Hematopoietic multipotent progenitor cell treated with erythropoietin and hydrocortisone succinate and interleukin-3 and kit ligand, for 6 days (in vitro differentiated cells): ENCODE measurements around the gene IGIP.

ENCODE experiments used
- DNase-seq: peaks from one replicate; pipeline ENCODE4 v3.0.0-alpha.2; 2015

IGIP gene

DNA sequence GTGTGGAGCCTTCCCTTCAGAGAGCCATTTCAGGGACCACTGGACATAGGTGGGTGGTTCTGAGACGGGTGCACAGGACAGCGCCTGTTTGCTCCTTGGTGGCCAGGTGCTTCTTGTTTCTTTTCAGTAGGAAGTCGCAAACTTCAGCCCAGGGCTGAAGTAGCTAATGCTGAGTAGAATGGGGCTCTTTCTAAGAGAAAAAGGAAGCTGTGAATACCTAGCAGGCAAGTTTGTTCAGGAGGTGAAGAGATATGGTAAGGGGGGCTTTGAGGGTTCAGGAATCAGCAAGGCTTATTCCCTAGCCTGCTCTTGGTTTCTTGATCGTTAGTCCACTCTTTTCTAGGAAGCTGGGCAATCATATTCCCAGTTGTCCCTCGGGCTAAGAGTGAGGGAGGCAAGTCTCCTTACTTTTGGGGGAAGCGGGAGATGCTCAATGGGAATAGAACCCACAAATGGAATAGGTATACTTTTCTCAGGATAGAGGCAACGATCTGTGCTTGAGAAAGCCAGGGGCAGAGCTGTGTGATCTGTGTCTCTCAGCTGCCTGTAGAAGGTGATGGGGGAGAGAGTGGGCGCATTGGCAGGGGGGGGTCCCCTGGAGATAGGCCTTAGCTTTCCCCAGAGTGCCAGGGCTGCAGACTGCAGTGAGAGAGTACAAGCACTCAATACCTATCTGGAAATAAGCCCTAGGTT lies 13.7 kb upstream of the IGIP start:
- DNase-seq = peak; percentile 26

DNA sequence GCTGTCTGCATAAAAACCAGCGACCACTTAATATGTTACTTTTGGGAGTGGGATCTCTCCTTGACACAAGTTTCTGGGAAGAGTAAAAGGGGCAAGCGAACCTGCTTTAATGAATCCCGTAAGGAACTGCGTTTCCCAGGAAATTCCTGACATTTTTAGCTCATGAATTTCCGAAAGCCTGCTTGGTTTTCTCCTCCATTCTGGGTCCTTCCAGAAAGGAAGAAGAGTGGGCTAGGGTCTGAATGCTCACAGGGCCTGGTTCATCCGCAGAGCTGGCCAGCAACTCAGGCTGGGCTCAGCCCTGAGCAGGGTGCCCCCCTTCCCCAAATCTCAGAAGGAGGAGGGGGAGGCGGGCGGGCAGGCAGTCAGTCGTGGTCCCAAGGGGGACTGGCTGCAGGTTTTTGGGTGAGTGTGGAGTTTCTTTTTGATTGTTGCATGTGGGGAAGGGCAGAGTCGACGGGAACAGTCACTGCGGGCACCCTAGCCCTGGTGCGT lies 13.0 kb upstream of the IGIP start:
- no peak for DNase-seq

DNA sequence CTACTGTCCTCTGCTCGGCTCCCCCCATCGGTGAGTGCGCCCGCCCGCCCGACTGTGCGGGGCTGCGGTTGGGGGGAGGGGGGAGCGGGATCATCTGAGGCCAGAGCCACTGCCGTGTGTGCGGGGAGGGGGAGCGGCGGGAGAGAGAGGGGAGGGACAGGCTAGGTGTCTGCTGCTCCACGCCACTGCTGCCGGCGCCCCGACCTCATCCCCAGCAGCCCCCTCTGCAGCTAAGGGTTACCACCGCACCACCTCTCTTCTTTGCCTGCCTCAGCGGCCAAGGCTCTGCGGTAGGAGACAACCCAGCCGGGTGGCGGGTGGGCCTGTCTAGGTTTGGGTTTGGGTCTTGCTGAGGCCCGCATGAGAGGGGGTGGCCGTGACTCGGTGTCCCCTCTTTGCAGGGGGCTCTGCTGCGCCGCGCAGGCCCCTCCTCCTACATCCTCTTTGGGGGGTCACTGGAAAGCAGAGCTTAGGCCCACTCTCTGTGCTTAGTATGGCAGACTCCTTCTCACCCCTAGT lies 12.5 kb upstream of the IGIP start:
- DNase-seq = peak; percentile 27

- peak; percentile 96 for DNase-seq
Observed at GRCh38 chr5:140113699-140114263, 12.0 kb upstream of the IGIP start, which contains the start of gene PURA. Gene PURA (plus strand): TSS chr5:140114109. CDS start chr5:140114182, 73 bp downstream.

DNA sequence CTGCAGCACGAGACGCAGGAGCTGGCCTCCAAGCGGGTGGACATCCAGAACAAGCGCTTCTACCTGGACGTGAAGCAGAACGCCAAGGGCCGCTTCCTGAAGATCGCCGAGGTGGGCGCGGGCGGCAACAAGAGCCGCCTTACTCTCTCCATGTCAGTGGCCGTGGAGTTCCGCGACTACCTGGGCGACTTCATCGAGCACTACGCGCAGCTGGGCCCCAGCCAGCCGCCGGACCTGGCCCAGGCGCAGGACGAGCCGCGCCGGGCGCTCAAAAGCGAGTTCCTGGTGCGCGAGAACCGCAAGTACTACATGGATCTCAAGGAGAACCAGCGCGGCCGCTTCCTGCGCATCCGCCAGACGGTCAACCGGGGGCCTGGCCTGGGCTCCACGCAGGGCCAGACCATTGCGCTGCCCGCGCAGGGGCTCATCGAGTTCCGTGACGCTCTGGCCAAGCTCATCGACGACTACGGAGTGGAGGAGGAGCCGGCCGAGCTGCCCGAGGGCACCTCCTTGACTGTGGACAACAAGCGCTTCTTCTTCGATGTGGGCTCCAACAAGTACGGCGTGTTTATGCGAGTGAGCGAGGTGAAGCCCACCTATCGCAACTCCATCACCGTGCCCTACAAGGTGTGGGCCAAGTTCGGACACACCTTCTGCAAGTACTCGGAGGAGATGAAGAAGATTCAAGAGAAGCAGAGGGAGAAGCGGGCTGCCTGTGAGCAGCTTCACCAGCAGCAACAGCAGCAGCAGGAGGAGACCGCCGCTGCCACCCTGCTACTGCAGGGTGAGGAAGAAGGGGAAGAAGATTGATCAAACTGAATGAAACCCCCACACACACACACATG lies 11.2 kb upstream of the IGIP start:
- peak; percentile 62 for DNase-seq

GRCh38 chr5:140115186-140115500 lies 10.6 kb upstream of the IGIP start:
- peak; percentile 37 for DNase-seq

DNA sequence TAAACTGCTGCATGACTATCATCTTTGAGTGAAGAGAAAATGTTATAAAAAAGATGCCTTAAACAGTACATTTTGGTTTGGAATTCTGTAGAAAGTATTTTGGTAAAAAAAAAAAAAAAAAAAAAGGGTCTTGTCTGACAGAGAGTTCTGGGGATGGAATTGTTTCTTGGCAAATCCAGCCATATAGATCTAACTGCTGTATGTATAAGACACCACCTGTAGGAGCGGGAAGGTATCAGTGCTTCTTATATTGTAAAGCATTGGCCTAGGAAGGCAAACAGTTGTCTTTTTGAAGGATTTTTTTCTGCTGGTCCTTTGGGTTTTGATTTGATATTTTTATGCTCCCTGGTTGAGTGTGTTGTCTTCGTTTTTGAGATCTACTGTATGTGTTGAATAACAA lies 9.0 kb upstream of the IGIP start:
- DNase-seq = peak; percentile 40

DNA sequence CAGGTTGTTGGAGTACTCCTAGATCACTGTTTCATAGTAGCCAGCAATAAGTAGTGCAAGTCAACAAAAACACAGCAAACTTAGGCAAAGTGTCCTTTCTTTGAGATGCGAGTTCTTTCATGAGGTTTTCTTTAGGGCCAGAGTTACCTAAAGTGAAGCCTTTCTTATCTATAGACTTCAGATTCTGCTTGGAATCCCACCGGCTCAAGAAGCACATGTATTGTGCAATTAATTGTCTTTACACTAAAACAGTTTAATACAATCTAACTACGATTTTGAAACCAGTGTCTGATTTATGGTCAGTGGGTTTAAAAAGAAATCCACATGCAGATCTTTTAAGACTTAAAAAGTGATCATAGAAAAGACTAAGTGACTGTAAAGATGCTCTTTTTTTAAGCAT lies 8.2 kb upstream of the IGIP start:
- no peak for DNase-seq

- DNase-seq = peak; percentile 26
Observed at GRCh38 chr5:140118302-140118936, 7.3 kb upstream of the IGIP start.

- no peak for DNase-seq
Observed at GRCh38 chr5:140126315-140127012, 727 bp downstream of the IGIP start.

DNA sequence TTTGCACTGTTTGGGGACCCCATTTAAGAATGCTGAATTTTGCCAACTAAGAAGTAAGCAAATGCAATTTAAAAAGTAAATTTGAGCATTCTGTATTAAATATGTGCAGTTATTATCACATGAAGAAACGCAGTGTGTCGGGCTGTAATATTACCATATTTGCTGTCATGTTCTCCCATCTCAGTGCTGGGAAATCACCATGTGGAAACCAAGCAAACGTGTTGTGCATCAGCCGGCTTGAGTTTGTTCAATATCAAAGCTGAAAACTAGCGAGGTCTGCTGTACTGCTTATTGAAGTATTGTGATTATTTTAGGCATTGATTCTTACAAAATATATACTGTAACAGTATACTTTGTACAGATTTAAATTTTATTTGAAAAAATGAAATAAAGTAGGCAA lies 2.6 kb downstream of the IGIP start:
- DNase-seq = no peak

DNA sequence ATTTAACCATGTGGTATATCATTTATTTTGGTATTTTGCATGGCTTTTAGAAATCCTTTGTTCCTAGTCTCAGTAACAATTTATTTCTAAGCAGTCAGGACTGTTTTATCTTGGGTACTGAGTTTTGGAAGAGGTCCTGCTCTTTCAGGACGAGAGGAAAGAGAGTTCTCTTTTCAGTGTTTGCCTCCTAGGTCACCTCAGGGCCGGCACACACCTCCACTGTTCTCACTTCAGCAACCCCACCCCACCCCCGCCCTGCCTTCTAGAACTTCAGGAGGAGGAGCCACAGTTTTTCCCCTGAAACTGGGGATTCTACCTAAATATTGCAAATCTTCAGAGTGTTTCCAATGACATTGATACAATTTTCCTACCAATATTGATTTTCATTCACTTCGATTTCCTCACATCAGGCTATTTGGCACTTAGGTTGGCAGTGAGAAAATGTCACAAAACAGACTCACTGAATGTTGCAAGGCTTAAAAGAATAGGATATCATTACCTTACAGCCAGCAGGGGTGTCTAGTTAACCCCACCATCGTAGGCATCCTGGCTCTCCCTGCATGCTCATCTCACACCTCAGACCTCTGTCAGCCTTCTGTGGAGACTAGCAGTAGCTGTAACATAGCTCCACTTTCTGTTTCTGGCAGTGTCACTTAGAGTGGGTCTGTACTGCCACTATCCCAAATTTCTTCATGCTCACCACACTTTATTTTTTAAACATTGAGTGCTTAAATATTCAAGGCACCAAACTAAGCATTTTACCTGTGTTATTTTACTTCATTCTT lies 5.4 kb downstream of the IGIP start:
- no peak for DNase-seq

GRCh38 chr5:140131967-140132409 lies 6.3 kb downstream of the IGIP start:
- DNase-seq = no peak

DNA sequence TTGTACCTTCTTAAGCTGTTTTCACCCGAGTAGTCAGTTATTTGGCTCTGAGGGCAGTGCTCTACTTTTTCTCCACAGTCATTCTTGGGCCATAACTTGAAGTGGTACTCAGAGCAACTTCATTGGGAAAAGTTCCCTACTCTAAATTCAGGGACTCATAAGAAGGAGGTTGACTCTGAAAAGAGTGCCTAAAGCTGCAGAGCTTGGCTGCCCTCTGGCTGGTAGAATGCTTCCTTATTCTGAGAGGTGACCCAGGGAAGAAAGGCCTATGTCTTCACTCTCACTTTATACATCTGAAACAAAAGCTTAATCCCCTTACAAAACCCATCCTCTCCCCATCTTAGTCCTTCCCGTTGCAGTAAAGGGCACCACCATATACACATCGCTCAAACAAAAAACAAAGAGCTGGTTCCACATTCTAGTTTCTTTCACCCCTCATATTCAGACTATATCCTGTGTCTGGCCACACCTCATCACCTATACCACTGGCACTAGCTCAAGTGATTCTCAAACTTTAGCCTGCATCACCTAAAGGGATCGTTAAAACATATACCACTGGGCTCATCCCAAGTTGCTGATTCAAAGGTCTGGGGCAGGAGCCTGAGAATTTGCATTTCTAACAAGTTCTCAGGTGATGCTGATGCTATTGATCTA lies 7.9 kb downstream of the IGIP start:
- no peak for DNase-seq

DNA sequence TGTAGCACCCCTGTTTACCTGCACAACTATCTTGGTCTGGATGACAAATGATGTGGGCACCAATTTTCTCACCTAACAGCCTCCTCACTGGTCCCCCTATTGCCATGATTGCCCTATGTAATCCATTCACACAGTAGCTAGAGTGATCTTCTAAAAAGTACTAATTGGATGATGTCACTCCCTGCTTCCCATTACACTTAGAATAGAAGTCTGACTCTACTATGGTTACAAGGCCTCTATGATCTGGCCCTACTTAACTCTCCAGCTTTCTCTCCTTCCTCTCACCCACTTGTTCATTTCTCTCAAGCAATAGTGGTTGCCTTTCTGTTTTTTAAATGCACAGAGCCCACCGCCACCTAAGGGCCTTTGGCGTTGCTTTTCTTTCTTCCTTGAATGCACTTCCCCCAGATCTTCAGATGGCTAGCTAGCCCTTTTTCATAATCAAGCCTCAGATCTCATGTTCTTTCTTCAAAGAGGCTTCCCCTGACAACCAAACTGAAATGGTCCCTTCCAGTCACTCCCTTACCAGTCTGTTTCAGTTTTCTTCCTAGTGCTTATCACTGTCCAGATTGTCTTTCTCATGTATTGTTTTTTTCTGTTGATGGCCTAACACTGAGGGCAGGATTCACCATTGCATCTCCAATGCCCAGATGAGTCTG lies 8.7 kb downstream of the IGIP start:
- no peak for DNase-seq

DNA sequence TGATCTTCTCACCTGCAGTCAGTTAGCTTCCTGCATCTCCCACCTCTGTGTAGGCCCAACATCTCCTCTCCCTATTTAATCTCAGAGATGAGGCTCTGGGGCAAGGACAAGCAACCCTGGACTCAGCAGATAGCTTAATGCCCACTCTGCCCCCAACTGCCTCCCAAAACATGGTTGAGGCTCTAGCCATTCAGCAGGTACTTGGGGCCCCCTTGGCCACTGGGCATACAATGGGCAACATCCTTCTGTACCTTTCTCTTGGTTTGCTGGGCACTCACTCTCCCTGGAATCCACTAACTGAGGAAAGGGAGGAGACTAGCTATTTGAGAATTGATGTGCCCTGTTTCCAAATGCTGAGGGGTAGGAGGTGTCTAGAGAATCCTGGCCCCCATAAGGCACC lies 9.4 kb downstream of the IGIP start:
- DNase-seq = no peak

DNA sequence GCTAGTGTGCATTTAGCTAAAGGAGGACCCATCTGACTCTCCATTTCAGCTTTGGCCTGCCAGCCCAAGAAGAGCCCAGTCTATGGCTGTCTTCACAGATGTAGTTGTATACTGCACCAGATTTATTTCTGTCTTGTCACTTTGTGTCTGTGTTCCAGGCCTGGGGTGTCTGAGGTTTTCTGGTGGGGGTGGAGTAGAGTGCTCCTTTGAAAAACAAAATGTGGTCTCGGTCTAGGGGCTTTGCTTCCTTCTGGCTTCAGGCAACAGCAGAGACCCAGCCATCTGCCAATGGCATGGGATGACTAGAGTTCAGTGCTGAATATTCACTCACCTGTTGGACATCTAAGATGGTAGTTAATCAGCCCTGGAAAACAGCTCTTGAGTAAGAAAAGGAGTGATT lies 10.9 kb downstream of the IGIP start:
- DNase-seq = no peak

DNA sequence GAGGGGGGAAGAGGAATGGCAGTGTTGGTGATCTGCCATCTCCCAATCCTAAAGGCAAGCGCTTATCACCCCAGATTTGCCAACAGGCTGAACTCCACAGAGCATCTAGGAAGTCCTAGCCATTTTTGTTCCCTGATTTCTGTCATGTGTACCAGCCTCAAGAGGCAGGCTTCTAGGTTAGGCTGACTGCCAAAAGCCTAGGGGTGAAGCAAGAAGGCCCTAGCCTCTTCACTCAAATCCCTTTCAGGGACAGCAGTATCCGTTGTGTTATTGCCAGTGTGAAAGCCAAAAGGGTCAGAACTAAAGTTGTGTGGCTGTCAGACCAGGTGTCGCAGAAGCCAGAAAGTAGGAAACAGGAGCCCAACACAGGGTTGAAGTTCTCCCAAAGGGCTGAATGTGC lies 14.7 kb downstream of the IGIP start:
- DNase-seq = no peak

DNA sequence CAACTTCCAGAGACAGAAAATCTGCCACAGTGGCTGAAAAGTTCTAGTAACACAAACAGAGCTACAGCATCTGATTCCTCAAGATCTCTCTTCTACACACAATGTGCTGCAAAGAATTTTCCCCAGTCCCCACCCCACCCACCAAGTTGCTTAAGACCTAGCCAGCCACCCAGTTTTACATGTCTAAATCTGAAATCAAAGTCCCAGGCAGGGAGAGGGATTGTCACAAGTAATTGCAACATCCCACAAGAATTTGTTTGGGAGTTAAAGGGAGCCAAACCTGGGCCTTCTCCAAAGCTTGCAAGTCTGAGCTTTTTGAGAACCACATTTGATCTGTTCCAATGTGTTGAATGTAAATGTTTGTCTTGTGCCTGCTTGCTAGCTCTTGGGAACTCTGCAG lies 15.5 kb downstream of the IGIP start:
- DNase-seq = no peak

GRCh38 chr5:140142246-140142645 lies 16.5 kb downstream of the IGIP start:
- DNase-seq = no peak

DNA sequence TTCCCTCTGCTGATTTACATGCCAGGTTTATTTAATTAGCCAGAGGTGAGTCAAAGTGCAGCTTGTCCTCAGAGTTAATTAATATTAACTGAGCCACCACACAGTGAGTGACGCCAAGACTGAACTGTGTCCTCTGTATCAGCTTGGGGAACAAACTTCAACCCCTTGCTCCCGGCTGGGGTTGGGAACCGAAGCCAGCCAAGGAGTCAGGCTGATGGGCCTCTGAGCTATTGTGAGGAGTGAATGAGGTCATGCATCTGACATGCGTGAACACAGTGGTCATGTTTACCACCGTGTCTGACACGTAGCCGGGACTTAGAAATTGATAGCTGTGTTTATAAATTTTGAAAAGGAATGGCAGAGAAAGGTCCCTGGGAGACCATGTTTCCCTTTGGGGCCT lies 17.1 kb downstream of the IGIP start:
- DNase-seq = no peak
